GF-D8 (cell line): Measurements from ENCODE around the gene BCL2L2.

Experiments used
- DNase-seq: peaks from one replicate; lab custom pipeline; 2025; lab: John Stamatoyannopoulos, UW

The BCL2L2 gene

DNA sequence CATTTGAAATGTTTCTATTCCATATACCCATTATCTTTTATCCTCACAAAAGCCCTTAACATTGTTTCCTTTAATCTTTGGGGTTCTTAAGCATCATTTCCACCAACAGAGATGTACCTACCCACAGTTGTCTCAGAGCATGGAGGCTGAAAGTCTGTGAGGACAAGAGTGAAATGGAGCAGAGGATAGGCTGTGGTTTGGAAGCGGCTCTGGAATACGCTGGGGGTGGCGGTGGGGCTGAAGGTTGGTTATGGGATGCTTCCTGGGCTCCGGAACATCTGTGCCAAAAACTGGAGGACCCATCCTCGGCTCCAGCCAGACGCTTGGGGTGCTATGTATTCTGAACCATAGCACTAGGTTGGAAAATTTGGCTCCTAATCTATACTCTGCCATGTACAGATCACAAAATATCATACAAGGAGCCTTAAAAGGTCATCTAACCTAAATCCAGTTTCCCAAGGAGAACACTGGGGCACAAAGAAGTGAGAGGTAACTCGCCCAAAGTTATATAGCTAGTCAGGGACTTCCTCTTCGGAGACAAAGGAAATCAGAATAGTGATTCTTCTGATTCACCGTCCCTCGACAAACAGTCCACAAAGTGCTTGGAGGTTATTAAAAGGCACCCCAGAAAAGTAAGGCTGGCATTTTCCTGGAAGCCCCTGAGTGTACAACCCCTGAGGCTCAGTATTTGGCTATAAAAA lies 6.5 kb upstream of the BCL2L2 start:
- no peak for DNase-seq

DNA sequence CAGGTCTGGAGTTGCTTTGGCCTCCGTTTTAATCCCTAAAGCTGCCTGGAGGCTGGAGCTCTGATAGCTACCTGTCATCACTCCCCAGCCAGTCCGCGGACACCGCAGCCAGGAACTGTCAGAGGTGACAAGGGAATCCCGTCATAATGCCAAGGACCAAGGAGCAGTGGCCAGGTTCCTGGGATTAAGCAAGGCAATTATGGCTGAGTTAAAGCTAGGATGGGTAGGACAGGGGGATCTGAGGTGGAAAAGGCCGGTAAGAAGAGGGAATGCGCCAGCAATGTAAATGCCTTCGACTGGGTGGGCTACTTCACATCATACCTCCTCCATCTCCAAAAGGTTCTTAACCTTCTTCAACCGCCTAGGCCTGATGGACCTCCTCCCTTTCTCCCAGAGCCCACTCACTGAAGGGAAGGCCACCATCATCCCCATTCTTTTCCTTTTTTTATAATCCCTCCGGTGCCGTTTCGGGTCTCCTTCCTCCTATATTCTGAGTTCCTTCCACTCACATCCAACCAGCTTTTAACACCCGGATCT lies 5.9 kb upstream of the BCL2L2 start:
- DNase-seq, result no peak

DNA sequence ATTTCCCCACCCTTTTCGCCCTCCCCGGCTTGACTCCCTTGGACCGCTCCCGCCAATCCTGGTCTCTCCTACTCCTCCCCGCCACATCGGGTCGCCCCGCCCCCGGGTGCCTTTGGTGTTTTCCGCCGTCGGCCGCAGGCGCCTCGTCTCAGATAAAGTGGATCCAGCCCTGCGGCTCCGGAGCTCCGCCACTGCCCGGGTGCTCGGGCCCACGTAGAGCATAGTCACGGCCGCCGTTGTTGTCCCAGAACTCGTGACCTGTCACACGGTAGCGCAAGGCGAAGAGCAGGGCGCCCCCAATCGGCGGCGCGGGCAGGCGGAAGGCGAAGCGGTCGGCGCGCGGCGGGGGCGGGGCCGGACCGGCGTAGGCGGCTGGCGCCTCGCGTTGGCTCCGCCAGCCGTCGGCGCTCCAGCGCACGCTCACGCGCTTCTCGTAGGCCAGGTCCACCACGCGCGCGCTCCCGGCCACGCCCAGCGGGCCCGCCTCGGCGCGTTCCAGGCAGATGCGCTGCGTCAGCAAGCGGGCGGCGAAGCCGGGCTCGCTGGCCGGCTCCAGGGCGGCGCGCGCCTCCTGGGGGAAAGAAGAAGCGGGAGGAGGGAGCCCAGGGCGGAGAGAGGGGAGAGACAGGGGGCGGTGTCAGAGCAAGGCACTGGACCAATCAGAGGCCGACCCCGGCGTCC lies 5.2 kb upstream of the BCL2L2 start:
- peak; percentile 95 for DNase-seq

DNA sequence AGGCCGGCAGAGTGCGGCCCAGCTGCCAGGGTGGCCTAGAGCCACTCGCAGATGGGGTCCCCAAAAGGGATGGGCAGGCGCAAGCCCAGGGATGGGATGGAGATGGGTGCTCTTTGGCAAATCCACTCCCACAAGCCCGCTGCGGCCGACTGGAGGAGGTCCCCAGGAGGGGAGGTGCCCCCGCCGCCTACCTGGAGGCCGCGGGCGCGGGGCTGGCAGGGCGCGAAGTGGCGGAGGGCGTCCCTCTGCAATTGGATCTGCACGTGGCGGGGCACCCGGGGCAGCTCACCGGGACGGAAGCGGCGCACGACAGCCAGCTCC lies 4.7 kb upstream of the BCL2L2 start:
- DNase-seq, result no peak

DNA sequence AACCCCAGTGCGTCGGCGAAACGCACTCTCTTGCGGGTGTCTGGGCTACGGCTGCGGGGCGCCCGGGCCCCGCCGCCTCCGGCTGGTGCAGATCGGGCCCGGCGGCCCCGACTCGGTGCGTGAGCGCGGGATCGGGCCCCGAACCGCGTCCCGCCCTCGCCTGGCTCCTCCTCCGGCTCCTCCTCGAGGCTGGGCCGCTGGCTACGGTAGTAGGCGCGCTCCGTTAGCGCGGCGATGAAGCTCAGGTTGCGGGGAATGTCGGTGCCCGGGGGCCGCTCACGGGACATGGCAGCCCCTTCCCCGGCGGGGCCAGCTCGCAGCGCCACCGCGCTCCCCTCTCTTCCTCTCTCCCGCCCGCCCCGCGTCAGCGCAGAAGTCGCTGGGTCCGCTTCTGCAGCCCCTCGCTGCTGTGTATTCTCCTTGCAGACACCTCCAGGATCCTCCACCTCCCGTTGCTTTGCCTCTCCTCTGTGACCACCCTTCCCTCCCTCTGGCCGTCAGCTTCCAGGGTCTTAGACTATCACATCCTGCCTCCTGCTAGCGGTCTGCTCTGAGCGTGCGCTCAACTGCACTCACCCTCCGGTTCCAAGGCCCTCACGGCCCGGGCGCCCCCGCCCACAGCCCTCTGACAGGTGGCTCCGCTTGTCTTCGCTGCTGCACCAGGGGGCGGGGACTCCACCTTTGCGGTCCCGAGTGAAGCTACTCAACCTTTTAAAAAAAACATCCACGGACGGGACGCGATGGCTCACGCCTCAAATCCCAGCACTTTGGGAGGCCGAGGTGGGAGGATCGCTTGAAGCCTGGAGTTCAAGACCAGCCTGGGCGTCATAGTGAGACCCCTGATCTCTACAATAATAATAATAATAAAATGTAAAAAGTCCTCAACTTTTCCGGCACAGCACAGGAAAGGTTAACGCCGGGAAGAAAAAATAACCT lies 4.1 kb upstream of the BCL2L2 start, which contains the start of gene PPP1R3E:
Gene PPP1R3E (minus strand): TSS at position 570 of the 936 bp plus-strand sequence. CDS start 283 bp downstream, at position 287.
- peak; percentile 30 for DNase-seq

DNA sequence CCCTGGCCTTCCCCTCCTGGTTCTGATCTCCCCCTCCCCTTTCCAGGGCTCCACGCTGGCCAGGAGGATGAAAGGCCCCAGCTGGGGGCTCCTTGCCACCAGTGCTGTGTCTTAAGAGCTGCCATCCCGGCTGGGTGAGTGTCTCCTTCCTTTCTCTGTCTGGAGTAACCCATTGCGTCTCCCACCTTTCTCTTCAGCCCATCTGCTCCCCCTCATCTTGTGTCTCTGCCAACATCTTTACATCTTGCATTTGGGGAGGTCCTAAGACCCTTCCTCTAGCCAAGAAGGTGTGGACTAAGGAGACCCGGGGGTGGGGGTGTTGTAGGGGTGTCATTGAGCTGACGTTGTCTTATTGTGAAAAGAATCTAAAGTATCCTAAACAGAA lies 505 bp downstream of the BCL2L2 start:
- DNase-seq, result no peak

DNA sequence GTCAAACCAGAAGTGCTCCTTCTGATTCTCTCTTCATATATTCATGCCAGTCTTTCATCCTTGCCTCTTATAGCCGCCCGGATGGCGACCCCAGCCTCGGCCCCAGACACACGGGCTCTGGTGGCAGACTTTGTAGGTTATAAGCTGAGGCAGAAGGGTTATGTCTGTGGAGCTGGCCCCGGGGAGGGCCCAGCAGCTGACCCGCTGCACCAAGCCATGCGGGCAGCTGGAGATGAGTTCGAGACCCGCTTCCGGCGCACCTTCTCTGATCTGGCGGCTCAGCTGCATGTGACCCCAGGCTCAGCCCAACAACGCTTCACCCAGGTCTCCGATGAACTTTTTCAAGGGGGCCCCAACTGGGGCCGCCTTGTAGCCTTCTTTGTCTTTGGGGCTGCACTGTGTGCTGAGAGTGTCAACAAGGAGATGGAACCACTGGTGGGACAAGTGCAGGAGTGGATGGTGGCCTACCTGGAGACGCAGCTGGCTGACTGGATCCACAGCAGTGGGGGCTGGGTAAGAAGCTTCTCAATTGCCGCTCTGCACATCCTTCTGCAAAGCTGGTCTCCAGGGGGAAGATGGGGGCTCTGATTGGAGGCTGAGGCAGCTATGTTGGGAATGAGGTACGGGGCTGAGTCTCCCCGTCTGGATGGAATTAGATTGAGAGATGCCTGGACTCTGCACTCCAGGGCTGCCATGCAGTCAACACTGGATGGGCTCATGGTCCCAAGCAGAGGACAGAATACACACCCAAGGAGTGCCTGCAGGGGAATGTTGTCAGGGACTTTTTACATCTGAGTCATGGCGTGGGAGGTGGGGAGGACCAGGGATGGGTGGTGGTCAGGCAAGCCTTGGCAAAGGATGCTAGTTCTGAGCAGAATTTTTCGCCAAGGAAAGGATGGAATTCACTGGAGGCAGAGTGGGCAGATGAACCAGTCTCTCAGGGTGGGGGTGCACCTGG lies 1.3 kb downstream of the BCL2L2 start:
- no peak for DNase-seq

DNA sequence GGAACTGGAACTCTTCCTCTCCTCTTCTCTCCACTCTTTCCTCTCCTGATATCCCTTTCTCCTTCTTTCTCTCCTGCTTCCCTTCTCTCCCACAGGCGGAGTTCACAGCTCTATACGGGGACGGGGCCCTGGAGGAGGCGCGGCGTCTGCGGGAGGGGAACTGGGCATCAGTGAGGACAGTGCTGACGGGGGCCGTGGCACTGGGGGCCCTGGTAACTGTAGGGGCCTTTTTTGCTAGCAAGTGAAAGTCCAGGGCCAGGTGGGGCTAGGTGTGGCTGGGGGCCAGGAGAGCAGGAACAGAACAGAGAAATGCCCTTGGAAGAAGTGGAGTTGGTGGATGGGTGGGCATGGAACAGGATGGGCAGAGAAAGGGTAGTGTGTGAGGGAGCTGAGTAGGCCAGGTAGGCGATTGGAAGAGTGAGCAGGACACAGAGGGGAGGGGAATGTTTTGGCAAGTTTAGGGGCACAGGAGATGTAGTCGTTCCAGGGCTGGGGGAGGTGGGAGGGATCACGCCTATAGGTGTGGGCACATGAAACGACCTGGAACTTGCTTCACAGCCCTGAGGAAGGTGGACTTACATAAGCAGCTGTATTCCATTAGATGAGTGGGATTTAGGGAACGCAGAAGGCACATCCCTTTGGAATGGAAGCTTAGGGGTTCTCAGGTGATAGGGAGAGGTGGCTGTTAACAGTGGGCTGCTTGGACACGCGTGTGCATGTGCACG lies 2.2 kb downstream of the BCL2L2 start:
- no peak for DNase-seq

DNA sequence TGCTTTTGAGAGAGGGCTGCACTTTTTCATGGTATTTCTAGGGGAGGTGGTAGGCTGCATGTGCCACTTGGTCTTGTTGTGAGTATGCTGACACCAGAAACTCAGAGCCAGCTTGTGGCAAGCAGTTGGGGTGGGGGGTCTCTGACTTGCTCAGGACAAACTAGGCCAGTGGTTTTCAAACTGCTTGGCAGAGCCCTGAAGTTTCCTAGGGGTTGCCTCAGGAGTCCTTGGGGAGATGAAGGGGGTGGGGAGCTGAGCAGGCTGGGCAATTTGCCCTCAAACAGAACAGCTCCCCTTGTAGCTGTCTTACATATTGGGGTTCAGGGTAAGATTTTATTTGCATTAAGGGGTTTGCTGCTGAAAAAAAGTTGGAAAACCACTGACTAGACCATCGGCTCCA lies 3.9 kb downstream of the BCL2L2 start:
- DNase-seq, result no peak

DNA sequence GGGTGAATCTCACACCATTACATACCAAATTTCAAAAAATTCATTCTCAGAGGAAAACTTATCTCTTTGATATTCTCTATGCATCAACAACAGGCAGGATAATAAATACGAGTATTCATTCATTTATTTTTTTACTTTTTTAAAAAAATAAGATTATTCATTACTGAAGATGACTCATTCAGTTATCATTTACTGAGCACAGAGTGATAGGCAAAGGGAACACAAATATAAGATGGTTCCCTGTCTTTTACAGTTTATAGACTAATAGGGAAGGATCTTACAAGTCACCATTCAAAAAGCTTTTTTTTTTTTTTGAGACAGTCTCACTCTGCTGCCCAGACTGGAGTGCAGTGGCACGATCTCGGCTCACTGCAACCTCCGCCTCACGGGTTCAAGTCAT lies 9.7 kb downstream of the BCL2L2 start:
- DNase-seq, result no peak

DNA sequence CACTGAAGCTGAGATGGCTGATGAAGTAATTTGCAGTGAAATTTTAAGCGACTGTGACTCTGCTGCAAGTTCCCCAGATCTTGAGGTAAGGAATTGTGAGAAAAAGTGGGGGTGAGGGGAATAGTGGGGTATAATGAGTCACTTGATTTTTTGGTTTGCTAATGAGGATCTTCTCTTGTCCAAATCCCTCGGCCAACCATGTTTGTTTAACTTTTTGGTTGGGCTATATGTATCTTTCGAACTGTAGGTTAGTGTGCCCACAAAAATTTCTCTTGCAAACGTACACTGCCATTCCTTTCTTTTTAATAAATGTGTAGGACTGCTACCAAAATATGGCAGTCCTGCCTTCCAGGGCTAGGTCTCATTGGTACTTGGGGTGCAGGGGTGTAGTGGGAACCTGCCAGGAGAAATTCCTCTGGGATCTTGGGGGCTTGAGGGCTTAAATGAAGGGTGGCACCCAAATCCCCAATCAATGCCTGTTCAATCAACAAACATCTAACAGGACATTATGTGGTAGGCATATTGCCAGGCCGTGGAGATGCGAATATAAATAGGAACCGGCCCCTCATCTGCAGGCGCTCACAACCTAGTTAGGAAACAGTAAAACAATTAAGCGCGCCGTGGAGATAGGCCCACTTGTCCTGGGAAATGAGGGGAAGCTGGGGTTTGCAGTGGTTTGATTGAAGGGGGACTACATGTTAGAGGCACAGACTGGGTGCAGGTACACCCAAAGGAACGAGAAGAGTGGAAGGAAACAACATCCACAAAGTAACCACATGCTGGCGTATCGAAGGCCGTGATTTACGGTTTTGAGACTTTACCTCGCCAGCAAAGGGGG lies 13.3 kb downstream of the BCL2L2 start:
- DNase-seq, result no peak

DNA sequence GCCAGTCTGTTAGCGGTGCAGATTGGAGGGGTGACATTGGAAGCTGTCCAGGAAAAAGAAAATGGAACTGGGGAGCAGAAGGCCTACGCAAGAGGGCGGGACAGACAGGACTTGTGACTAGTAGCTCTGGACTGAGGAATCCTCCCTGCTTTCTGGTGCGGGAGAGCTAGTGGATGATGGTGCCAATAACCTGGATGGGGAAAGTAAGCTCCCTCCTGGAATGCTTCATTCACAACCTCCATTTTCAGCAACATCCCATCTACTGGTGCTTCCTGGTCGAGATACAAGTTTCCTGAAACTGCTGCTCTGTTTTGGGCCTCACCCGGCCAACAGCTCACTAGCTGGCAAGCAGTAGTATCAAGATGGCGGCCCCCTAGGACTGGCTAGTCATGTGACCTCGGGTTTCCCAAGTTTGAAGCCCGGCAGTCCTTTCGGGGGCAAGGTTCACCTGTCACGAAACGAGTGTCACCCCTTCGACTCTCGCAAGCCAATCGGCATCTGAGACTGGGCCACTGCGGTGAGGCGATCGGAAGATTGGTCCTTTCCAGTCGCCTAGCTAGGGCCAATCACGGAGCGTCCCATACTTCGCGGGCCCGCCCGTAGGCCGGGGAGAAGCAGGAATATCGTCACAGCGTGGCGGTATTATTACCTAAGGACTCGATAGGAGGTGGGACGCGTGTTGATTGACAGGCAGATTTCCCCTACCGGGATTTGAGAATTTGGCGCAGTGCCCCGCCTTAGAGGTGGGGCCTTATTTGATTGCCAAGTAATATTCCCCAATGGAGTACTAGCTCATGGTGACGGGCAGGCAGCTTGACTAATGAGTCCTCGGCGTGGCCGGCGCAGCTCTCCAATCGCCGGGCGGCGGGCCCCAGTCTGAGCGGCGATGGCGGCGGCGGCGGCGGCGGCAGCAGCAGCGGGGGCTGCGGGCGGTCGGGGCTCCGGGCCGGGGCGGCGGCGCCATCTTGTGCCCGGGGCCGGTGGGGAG lies 14.2 kb downstream of the BCL2L2 start, which contains the start of gene PABPN1:
Gene PABPN1 (plus strand): TSS at position 874 of the 988 bp plus-strand sequence. CDS start 13 bp downstream, at position 887.
- DNase-seq, result peak; percentile 99

DNA sequence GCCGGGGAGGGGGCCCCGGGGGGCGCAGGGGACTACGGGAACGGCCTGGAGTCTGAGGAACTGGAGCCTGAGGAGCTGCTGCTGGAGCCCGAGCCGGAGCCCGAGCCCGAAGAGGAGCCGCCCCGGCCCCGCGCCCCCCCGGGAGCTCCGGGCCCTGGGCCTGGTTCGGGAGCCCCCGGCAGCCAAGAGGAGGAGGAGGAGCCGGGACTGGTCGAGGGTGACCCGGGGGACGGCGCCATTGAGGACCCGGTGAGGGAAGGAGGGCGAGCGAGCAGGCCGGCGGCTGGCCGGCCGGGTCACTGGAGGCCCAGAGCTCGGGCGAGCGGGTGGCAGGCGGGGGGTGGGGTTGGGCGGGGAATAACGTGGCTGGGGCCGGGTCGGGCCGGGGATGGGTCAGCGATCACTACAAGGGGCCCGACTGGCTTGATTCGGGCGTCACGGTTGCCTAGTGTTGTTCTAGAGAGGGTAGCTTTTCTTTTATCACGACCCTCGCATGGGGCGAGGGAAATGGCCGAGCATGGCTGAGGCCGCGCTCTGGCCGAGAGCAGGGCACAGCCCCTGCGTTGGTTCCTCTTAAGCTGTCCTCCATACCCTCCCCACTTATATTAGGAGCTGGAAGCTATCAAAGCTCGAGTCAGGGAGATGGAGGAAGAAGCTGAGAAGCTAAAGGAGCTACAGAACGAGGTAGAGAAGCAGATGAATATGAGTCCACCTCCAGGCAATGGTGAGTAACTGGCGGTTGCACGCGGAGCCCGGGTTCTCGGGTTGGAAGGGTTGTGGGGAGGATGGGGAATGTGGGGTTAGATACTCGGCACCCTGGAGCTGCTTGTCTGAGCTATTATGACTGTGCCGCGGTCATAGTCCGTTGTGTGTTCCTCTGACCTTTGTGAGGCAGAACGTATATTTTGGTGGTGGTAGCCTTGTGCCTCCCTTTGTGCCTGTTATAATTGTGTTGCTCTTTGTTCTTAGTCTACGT lies 15.2 kb downstream of the BCL2L2 start:
- DNase-seq, result peak; percentile 6

DNA sequence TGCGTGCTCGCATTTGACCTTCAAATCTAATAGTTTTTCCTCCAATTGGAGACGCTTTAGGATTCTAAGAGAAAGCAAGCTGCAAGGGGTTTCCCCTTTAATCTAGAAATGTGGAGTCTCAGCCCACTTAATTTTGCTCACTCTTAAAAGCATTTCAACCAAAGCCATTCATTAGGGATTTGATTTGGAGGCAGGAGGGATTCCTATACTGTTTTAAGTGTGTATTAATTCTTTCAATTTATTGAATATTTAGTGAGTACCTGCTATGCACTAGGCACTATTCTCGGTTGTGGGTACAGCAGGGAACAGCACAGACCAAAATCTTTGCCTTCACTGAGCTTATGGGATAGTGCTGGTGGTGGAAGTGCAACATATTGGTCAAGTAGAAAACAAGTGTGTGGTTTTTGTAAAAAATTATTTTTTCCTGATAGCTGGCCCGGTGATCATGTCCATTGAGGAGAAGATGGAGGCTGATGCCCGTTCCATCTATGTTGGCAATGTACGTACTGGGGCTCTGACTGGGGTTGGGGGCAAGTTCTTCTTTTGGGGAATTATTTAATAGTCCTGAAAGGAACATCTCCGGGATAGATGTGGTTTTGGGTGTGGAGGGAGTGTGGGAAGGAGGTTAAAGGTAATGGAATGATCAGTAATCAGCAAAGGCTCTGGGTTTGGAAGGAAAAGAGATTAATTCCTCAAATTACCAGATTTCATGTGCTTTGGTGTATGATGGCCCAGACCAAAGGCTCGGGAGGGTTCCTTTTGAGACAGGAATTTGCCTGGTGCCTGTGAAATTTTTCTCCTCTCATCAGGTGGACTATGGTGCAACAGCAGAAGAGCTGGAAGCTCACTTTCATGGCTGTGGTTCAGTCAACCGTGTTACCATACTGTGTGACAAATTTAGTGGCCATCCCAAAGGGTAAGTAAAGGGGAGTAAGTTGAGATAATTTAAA lies 16.2 kb downstream of the BCL2L2 start:
- no peak for DNase-seq

DNA sequence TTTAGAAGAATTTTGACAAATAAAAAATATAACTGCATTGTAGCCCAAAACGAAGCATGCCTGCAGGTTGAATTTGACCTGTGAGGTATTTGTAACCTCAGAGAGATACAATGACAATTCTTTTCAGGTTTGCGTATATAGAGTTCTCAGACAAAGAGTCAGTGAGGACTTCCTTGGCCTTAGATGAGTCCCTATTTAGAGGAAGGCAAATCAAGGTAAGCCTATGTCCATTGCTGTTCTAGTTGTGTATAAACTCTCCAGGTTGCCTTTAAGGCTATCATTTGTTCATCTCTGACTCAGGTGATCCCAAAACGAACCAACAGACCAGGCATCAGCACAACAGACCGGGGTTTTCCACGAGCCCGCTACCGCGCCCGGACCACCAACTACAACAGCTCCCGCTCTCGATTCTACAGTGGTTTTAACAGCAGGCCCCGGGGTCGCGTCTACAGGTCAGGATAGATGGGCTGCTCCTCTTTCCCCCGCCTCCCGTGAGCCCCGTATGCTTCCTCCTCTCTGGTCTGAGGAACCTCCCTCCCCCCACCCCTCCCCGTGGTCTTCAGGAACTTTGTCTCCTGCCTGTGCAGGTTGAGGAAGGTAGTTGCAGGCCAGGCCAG lies 17.3 kb downstream of the BCL2L2 start:
- DNase-seq, result no peak

DNA sequence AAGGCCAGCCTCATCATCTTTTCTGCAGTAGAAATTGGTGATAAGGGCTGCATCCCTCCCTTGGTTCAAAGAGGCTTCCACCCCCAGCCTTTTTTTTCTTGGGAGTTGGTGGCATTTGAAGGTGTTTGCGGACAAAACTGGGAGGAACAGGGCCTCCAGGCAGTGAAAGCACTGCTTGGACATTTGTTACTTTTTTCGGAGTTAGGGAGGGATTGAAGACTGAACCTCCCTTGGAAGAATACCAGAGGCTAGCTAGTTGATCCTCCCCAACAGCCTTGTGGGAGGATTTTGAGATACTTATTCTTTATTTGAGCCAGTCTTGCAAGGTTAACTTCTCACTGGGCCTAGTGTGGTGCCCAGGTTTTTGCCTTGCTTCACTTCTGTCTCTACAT lies 17.8 kb downstream of the BCL2L2 start:
- DNase-seq, result no peak
